ENCODE data around the gene ATP5MC3. TPM values are rescaled to one million over a fixed set of nuclear protein-coding genes. Genes with fewer than 3 reads are reported as not detected.

The ATP5MC3 gene
- total RNA-seq, 6 experiments from 2014 or later: 149 to 204 (median 185) TPM

DNA sequence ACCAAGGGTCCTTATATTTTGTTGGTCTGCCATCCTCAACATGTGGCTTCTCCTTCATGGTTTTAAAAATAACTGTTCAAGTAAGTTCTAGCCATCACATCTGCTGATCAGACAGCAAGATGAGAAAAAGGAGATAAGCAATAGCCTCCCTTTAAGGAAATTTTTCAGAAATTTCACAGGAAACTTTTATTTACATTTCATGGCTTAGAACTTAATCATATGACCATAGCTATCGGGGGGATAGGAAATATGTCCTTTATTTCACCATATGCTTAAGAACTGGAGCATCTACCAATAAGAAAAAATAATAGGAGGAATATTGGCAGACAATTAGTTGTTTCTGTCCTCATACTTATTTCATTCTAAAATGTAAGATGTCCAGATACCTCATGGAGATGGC lies 29.7 kb downstream of the ATP5MC3 start:
- WGBS (ENCODE audit: insufficient coverage, low coverage, low lambda C conversion rate, missing lambda C conversion rate): 87% methylated on average over 1 of the region's 1 CpG
- Histone ChIP-seq H3K27ac (no peak overlapping the region), H3K36me3 (no peaks in the 10 kb centered on the region), H3K9me3 (no peaks in the 10 kb centered on the region), H3K4me1 (no peaks in the 10 kb centered on the region), H3K4me3 (no peak overlapping the region), H3K27me3 (no peaks in the 10 kb centered on the region)
- TF ChIP-seq, protein P1, sequence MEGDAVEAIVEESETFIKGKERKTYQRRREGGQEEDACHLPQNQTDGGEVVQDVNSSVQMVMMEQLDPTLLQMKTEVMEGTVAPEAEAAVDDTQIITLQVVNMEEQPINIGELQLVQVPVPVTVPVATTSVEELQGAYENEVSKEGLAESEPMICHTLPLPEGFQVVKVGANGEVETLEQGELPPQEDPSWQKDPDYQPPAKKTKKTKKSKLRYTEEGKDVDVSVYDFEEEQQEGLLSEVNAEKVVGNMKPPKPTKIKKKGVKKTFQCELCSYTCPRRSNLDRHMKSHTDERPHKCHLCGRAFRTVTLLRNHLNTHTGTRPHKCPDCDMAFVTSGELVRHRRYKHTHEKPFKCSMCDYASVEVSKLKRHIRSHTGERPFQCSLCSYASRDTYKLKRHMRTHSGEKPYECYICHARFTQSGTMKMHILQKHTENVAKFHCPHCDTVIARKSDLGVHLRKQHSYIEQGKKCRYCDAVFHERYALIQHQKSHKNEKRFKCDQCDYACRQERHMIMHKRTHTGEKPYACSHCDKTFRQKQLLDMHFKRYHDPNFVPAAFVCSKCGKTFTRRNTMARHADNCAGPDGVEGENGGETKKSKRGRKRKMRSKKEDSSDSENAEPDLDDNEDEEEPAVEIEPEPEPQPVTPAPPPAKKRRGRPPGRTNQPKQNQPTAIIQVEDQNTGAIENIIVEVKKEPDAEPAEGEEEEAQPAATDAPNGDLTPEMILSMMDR (IDR thresholded peaks at IDR 0.05): no peak
- TF ChIP-seq POLR2A (IDR thresholded peaks at IDR 0.05): no peak
- ATAC-seq (no peak), DNase-seq (no peak)
- intact Hi-C loops (cut with DNase I): no loop called here

DNA sequence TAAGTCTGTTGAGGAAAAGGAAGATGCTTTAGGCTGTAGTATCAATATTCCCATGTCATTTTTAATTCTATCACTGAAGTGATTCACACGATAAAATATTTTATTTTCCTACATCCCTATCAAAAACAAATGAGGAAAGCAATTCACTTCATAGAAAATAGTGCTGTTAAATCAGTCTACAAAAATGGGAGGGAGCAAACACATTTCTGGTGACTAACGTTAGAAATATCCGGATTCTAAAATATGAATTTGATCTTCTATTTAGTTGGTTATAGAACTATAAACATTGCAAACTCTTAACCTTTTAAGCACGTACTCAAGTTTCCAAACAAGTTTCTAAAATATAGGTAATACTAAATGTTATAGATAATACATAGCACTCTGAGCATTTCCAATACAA lies 34.3 kb downstream of the ATP5MC3 start:
- H3K27ac ChIP-seq: no peak overlapping the region
- H3K4me3 ChIP-seq: no peak overlapping the region
- 86% methylated on average over 4 of the region's 4 CpGs for WGBS (ENCODE audit: insufficient coverage, low coverage, low lambda C conversion rate, missing lambda C conversion rate)
- no peaks in the 10 kb centered on the region for H3K4me1 ChIP-seq
- H3K27me3 ChIP-seq: no peaks in the 10 kb centered on the region
- no peaks in the 10 kb centered on the region for H3K36me3 ChIP-seq
- intact Hi-C loops (cut with DNase I): no loop called here
- H3K9me3 ChIP-seq: no peaks in the 10 kb centered on the region
- DNase-seq (no peak), ATAC-seq (no peak)
- TF ChIP-seq, protein P1 (IDR thresholded peaks at IDR 0.05): no peak
- TF ChIP-seq POLR2A (IDR thresholded peaks at IDR 0.05): no peak

DNA sequence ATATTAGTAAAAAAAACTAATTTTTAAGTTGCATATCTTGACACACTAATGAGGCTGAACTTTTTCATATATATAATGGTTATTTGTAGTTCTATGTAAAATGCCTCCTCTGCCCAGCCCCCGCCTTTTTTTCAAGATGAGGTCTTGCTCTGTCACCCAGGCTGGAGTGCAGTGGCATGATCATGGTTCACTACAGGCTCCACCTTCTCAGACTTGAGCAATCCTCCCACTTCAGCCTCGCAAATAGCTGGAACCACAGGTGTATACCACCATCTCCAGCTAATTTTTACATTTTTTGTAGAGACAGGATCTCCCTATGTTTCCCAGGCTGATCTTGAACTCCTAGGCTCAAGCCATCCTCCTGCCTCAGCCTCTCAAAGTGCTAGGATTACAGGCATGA lies 37.8 kb downstream of the ATP5MC3 start:
- WGBS (ENCODE audit: insufficient coverage, low coverage, low lambda C conversion rate, missing lambda C conversion rate): 85% methylated on average over 2 of the region's 2 CpGs

DNA sequence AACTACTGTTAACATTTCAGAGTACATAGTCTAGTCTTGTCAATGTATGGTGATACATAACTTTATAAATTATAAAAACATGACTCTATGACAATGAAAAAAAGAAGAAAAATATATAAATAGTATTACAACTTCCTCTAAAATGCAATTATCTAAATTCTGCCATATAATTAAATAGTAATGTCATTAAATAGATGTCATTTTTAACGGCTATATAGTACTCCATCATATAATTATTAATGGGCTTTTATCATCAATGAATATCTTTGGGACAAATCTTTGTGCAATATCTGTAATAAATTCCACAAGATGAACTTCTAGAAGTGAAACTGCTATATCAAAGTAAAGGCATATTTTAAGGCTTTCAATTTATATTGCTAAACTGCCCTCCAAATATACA lies 38.3 kb downstream of the ATP5MC3 start:
- Histone ChIP-seq H3K4me1 (no peaks in the 10 kb centered on the region), H3K27ac (no peak overlapping the region), H3K27me3 (no peaks in the 10 kb centered on the region), H3K36me3 (no peaks in the 10 kb centered on the region), H3K4me3 (no peak overlapping the region), H3K9me3 (no peaks in the 10 kb centered on the region)
- intact Hi-C loops (cut with DNase I): no loop called here
- no peak for TF ChIP-seq POLR2A (IDR thresholded peaks at IDR 0.05)
- TF ChIP-seq, protein P1 (IDR thresholded peaks at IDR 0.05): no peak
- WGBS (ENCODE audit: insufficient coverage, low coverage, low lambda C conversion rate, missing lambda C conversion rate): 100% methylated on average over 1 of the region's 1 CpG
- ATAC-seq: no peak
- no peak for DNase-seq

More for the DNA sequence above, 37.8 kb downstream of the ATP5MC3 start:
- Histone ChIP-seq H3K36me3 (no peaks in the 10 kb centered on the region), H3K27me3 (no peaks in the 10 kb centered on the region), H3K9me3 (no peaks in the 10 kb centered on the region), H3K4me3 (no peak overlapping the region), H3K27ac (no peak overlapping the region), H3K4me1 (no peaks in the 10 kb centered on the region)
- no peak for TF ChIP-seq POLR2A (IDR thresholded peaks at IDR 0.05)
- TF ChIP-seq, protein P1 (IDR thresholded peaks at IDR 0.05): no peak
- ATAC-seq: peak in 3 of 4 donors; percentile 33 to 55 (median 49)
- DNase-seq: no peak
- intact Hi-C loops (cut with DNase I): no loop called here

DNA sequence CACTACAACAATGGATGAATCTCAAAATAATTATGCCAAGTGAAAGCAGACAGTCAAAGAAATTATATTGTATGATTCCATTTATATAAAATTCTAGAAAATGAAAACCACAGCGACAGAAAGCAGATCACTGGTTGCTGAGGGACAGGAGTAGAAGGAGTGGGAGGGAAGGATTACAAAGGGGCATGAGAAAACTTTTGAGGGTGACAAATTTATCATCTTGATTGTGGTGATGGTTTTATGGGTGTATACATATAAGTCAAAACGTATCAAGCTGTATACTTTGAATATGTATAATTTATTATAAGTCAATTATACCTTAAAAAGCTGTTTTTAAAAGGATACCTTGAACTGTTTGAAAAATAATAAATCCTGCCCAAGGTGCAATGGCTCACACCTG lies 41.2 kb downstream of the ATP5MC3 start:
- Histone ChIP-seq H3K4me1 (no peaks in the 10 kb centered on the region), H3K27ac (no peak overlapping the region), H3K4me3 (no peak overlapping the region), H3K36me3 (no peaks in the 10 kb centered on the region), H3K9me3 (no peaks in the 10 kb centered on the region), H3K27me3 (no peaks in the 10 kb centered on the region)
- DNase-seq (no peak), ATAC-seq (no peak)
- 68% methylated on average over 2 of the region's 2 CpGs for WGBS (ENCODE audit: insufficient coverage, low coverage, low lambda C conversion rate, missing lambda C conversion rate)
- intact Hi-C loops (cut with DNase I): no loop called here
- no peak for TF ChIP-seq POLR2A (IDR thresholded peaks at IDR 0.05)
- TF ChIP-seq, protein P1 (IDR thresholded peaks at IDR 0.05): no peak

Data from right lobe of liver (tissue), 6 donors.